Measurements from ENCODE around the gene SGO2.

DNA sequence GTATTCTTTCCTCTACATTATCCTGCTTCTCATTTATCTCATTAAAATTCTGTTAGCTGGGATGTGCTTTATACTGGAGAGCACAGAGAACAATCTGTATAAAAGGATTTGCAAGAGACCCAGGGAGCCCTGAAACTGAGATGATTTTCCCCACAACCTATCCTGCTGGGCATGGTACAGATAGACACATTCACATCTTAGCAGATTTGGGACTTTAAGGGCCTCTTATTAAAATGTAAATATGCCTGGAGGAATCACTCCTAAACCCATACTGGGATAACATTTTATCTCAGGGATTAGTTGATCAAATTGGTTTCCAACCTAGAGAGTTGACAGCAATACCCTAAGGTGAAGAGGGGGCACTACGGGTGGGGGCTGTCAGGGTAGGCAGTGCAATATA lies 105.3 kb downstream of the SGO2 start:
- TF ChIP-seq POLR2A (IDR thresholded peaks at IDR 0.05; ENCODE audit: low read depth, low read length) (no peak), POLR2AphosphoS5 (IDR thresholded peaks at IDR 0.05; ENCODE audit: low read depth, low read length) (no peak), TAF1 (IDR thresholded peaks at IDR 0.05; ENCODE audit: borderline replicate concordance, low read depth, low read length) (no peak)

All from GM12892 (cell line).